B cell (primary cell): ENCODE measurements around the gene ODAD4. TPM values are rescaled to one million over a fixed set of nuclear protein-coding genes. Genes with fewer than 3 reads are reported as not detected.

ENCODE experiments used
- ATAC-seq: fragments of 200-7000 bp; cut with Tn5 transposase; one replicate; pipeline ENCODE4 v1.10.0; 2021; ENCODE audit warnings: low read depth, mild to moderate bottlenecking, moderate number of reproducible peaks, moderate library complexity
- CTCF ChIA-PET: fragments of 350-600 bp; sonication (Branson Sonifier 250); formaldehyde crosslinking; loops from one replicate; lab custom pipeline; 2021; ENCODE audit warnings: antibody characterized with exemption, inconsistent platforms; lab: Charles Lee
- POLR2A ChIA-PET: fragments of 350-600 bp; sonication (Branson Sonifier 250); formaldehyde crosslinking; loops from one replicate; lab custom pipeline; 2021; ENCODE audit warnings: antibody characterized with exemption; lab: Charles Lee
- DNase-seq: peaks from one replicate; pipeline ENCODE4 v3.0.0; 2013
- H2AFZ ChIP-seq: 2 replicates; pipeline ENCODE4 v1.6.1; 2012; ENCODE audit warnings: mild to moderate bottlenecking, low read depth, low read length; ENCODE audit not compliant: insufficient read depth, poor library complexity, severe bottlenecking
- H3K27ac ChIP-seq, 2 donors: 1 replicate in 1 of 2; 2 replicates in 1 of 2; pipeline ENCODE4 v1.5.1; 2012 to 2013; ENCODE audit warnings: low read length in 2 of 2, mild to moderate bottlenecking in 2 of 2, moderate library complexity in 1 of 2
- H3K27me3 ChIP-seq, 4 experiments: fragments of 200-600 bp in 1 of 4; sonication (generic) in 1 of 4; replicated peaks in 1 of 4; 1 replicate in 2 of 4; 2 replicates in 2 of 4; pipeline versions ENCODE4 v1.6.1 to v1.7.0; 2013 to 2016; ENCODE audit warnings: low read length in 3 of 4, mild to moderate bottlenecking in 2 of 4, mixed read lengths in 1 of 4, moderate library complexity in 1 of 4; ENCODE audit not compliant: insufficient read depth in 4 of 4, control insufficient read depth in 3 of 4; ENCODE audit errors: control extremely low read depth in 1 of 4
- H3K36me3 ChIP-seq, 2 experiments: replicated peaks in 1 of 2; 1 replicate in 1 of 2; 2 replicates in 1 of 2; pipeline versions ENCODE4 v1.6.1 to v1.7.1; 2013; ENCODE audit warnings: low read length in 1 of 2; ENCODE audit not compliant: insufficient read depth in 2 of 2, control insufficient read depth in 1 of 2; ENCODE audit errors: control extremely low read depth in 1 of 2, extremely low read depth in 1 of 2
- H3K4me1 ChIP-seq, 2 donors: fragments of 200-600 bp in 1 of 2; sonication (generic) in 1 of 2; 1 replicate in 1 of 2; 2 replicates in 1 of 2; pipeline versions ENCODE4 v1.5.1 to v1.6.1; 2013 to 2017; ENCODE audit warnings: low read length in 2 of 2; ENCODE audit not compliant: control insufficient read depth in 2 of 2, insufficient read depth in 2 of 2
- H3K4me2 ChIP-seq: replicated peaks from 2 replicates; pipeline ENCODE3; 2012; ENCODE audit warnings: mild to moderate bottlenecking, low read depth, low read length; ENCODE audit not compliant: poor library complexity, severe bottlenecking
- H3K4me3 ChIP-seq, 5 experiments: fragments of 200-600 bp in 1 of 5; sonication (generic) in 1 of 5; 1 replicate in 3 of 5; 2 replicates in 2 of 5; pipeline versions ENCODE4 v1.5.1 to v1.7.0; 2011 to 2016; ENCODE audit warnings: low read length in 4 of 5, mild to moderate bottlenecking in 4 of 5, low read depth in 2 of 5, control low read depth in 1 of 5, moderate library complexity in 1 of 5; ENCODE audit not compliant: insufficient read depth in 1 of 5; ENCODE audit errors: control extremely low read depth in 1 of 5, extremely low read depth in 1 of 5
- H3K79me2 ChIP-seq: fragments of 200-600 bp; sonication (generic); one replicate; pipeline ENCODE4 v1.6.0; 2016; ENCODE audit warnings: low read length; ENCODE audit not compliant: control insufficient read depth, insufficient read depth
- H3K9ac ChIP-seq: fragments of 200-600 bp; sonication (generic); 2 replicates; pipeline ENCODE4 v1.6.1; 2017; ENCODE audit warnings: mild to moderate bottlenecking, low read length, moderate library complexity
- H3K9me3 ChIP-seq, 3 donors: one replicate each; pipeline versions ENCODE4 v1.6.1 to v1.7.1; 2013; ENCODE audit warnings: low read length in 2 of 3; ENCODE audit not compliant: control insufficient read depth in 2 of 3, insufficient read depth in 1 of 3; ENCODE audit errors: control extremely low read depth in 1 of 3
- H4K20me1 ChIP-seq: 2 replicates; pipeline ENCODE4 v1.6.0; 2012; ENCODE audit warnings: mild to moderate bottlenecking, low read length; ENCODE audit not compliant: insufficient read depth, control insufficient read depth, poor library complexity, severe bottlenecking
- H3K27ac Mint-ChIP-seq: one replicate; pipeline ENCODE4 v1.8.0; 2021; ENCODE audit warnings: mixed read lengths
- H3K27me3 Mint-ChIP-seq: one replicate; pipeline ENCODE4 v1.8.0; 2021; ENCODE audit warnings: mixed read lengths
- H3K4me1 Mint-ChIP-seq: one replicate; pipeline ENCODE4 v1.8.0; 2021; ENCODE audit warnings: mixed read lengths
- H3K4me3 Mint-ChIP-seq: one replicate; pipeline ENCODE4 v1.8.0; 2021; ENCODE audit warnings: mixed read lengths
- H3K9me3 Mint-ChIP-seq: one replicate; pipeline ENCODE4 v1.8.0; 2022; ENCODE audit warnings: mixed read lengths; ENCODE audit not compliant: insufficient read depth
- EZH2 ChIP-seq: IDR thresholded peaks from 2 replicates; pipeline ENCODE4 v1.6.1; 2012; ENCODE audit warnings: borderline replicate concordance, low read depth, mild to moderate bottlenecking, moderate library complexity, low read length; ENCODE audit not compliant: insufficient read depth, poor library complexity, severe bottlenecking
- WGBS: methylation state at CpG from one replicate; pipeline ENCODE4 v1.1.5; 2013; ENCODE audit warnings: missing lambda C conversion rate; ENCODE audit not compliant: insufficient coverage; 5-methylcytosine and 5-hydroxymethylcytosine counted together
- intact Hi-C: fragments of 100-400 bp; cut with micrococcal nuclease; formaldehyde crosslinking; loops from one replicate; pipeline ENCODE4 v1.10.0; 2022
- polyA plus RNA-seq: library from polyadenylated mRNA; depleted of rRNA; stranded (reverse); fragments of >200 nt; gene quantifications from 2 replicates; pipeline ENCODE4 v1.2.3, GENCODE V29; 2012
- total RNA-seq, 2 donors: library from RNA; stranded (reverse); fragments of 120-200 nt in 1 of 2; gene quantifications; 1 replicate in 1 of 2; 2 replicates in 1 of 2; pipeline versions ENCODE4 v1.2.3 to v1.2.4, GENCODE V29; 2013 to 2022
- TF ChIP-seq, protein P1 (sequence below): fragments of 200-600 bp; IDR thresholded peaks from one replicate; pipeline ENCODE4 v1.8.0; 2022; ENCODE audit warnings: antibody characterized with exemption, mild to moderate bottlenecking

Gene ODAD4
- total and polyA plus RNA-seq, 2 donors (not counting 1 experiment from before 2014, with no cell fraction given), result 0.27 TPM; not detected in 1

- peak overlapping the region; percentile 38 to 75 for H3K27ac ChIP-seq
- Mint-ChIP-seq H3K4me1 (peaks cover 40% of the 10 kb centered on the region), H3K27me3 (no peaks in the 10 kb centered on the region), H3K27ac (peak overlapping the region; percentile 83), H3K9me3 (no peaks in the 10 kb centered on the region), H3K4me3 (peak overlapping the region; percentile 85)
- H3K4me3 ChIP-seq, result peak overlapping the region; percentile 52 to 91 (median 82)
- H3K9me3 ChIP-seq, result no peaks in the 10 kb centered on the region
- no peaks in the 10 kb centered on the region for H3K27me3 ChIP-seq
- H3K9ac ChIP-seq, result peak overlapping the region; percentile 74
- peaks cover 7 to 15% of the 10 kb centered on the region in 2 experiments for H3K36me3 ChIP-seq
- intact Hi-C loops, result loop anchor here (10.0 kb wide), 1 partner anchor 233 kb away; the partner anchor contains the start of gene HAP1
- ChIA-PET CTCF (interaction anchor here (0.5 to 11.6 kb wide), 8 partner anchors 23 to 214 kb away, joined by 3 to 115 read pairs (median 30); partner anchors contain the start of genes DHX58, DNAJC7, HSPB9 and KAT2A), POLR2A (interaction anchor here (0.8 to 2.8 kb wide), 9 partner anchors 8 to 319 kb away, joined by 3 to 32 read pairs (median 5); partner anchors contain the start of genes DHX58, DNAJC7, GHDC and KAT2A)
- H3K79me2 ChIP-seq, result peaks cover 38% of the 10 kb centered on the region
- H3K4me1 ChIP-seq, result peaks cover 17 to 43% of the 10 kb centered on the region in 2 donors
- TF ChIP-seq, protein P1, sequence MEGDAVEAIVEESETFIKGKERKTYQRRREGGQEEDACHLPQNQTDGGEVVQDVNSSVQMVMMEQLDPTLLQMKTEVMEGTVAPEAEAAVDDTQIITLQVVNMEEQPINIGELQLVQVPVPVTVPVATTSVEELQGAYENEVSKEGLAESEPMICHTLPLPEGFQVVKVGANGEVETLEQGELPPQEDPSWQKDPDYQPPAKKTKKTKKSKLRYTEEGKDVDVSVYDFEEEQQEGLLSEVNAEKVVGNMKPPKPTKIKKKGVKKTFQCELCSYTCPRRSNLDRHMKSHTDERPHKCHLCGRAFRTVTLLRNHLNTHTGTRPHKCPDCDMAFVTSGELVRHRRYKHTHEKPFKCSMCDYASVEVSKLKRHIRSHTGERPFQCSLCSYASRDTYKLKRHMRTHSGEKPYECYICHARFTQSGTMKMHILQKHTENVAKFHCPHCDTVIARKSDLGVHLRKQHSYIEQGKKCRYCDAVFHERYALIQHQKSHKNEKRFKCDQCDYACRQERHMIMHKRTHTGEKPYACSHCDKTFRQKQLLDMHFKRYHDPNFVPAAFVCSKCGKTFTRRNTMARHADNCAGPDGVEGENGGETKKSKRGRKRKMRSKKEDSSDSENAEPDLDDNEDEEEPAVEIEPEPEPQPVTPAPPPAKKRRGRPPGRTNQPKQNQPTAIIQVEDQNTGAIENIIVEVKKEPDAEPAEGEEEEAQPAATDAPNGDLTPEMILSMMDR, result no peak
- TF ChIP-seq EZH2, result no peak
- peak overlapping the region; percentile 89 for H3K4me2 ChIP-seq
- H2AFZ ChIP-seq, result peak overlapping the region; percentile 87
- no peak for ATAC-seq
- DNase-seq, result no peak
- H4K20me1 ChIP-seq, result peaks cover 21% of the 10 kb centered on the region
- WGBS, result 27% methylated on average over 36 of the region's 39 CpGs
Measured at GRCh38 chr17:41967141-41967920, 36.9 kb downstream of the ODAD4 start.
